ENCODE measurements around the gene SLC52A1. TPM values are rescaled to one million over a fixed set of nuclear protein-coding genes. Genes with fewer than 3 reads are reported as not detected.

The SLC52A1 gene
- polyA plus RNA-seq, result not detected in 2 replicates

DNA sequence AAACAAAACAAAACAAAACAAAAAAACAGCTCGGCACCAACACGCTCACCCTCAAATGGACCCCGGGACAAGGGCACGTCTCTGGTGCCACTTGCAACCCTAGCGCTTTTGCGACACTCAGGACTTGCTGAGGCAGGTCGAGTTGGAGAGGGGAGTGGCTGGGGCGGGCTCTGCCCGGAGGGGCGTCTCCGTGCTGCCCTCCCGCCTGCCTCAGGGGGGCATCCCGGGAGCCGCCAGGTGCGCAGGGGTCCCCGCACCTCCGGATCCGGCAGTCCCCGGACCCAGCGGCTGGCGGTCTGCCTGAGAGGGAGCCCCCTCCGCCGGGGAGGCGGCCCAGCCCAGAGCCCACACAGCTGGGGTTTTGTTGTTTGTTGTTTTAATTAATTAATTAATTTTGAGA, at the start of gene SLC52A1:
Gene SLC52A1 (minus strand): TSS at position 112 of the 400 bp plus-strand sequence. CDS start 820 bp downstream, outside the sequence.

DNA sequence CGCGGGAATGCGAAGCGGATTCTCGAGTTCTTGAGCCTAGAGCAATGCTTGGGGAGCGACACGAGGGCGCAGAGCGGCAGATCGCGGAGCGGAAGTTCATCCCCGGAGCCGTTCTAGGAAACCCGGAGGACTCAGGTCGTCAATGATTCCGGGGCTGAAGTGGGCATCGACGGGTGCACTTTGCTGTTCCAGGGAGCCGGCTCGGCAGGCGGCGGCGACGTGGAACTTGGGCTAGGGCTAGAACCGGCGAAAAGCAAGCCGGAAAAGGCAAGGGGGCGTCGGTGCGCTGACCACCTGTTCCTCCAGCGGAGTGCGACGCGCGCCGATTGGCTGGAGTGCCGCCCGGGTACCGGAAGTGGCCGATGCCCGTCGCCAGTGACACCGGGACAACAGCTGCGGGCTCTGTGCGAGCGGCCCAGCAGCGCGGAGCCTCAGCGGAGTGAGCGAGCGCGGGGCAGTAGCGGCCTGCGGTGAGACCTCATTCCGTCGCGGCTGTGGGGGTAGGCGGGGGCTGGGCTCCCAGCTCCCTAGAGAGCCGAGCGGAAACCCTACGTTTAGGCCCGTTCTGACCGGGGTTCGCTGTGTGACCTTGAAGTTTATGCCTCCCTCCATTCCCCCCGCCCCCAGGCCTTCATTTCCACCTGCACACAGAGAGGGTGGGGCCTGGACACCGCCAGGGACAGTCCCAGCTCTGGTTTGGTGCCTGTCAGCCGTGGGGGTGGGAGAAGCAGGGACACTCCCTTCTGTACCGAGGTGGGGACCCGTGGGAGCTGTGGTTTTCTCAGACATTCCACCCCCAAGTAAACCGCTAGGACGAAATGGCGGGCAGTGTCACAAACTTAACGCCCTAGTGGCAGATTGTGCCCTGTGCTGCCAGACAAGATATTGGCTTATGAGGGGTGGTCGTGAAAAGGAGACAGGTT, 43.1 kb upstream of the SLC52A1 start, which contains the start of gene ZFP3:
Gene ZFP3 (plus strand): TSS at position 362 of the 923 bp plus-strand sequence. CDS start 13,038 bp downstream, outside the sequence.

DNA sequence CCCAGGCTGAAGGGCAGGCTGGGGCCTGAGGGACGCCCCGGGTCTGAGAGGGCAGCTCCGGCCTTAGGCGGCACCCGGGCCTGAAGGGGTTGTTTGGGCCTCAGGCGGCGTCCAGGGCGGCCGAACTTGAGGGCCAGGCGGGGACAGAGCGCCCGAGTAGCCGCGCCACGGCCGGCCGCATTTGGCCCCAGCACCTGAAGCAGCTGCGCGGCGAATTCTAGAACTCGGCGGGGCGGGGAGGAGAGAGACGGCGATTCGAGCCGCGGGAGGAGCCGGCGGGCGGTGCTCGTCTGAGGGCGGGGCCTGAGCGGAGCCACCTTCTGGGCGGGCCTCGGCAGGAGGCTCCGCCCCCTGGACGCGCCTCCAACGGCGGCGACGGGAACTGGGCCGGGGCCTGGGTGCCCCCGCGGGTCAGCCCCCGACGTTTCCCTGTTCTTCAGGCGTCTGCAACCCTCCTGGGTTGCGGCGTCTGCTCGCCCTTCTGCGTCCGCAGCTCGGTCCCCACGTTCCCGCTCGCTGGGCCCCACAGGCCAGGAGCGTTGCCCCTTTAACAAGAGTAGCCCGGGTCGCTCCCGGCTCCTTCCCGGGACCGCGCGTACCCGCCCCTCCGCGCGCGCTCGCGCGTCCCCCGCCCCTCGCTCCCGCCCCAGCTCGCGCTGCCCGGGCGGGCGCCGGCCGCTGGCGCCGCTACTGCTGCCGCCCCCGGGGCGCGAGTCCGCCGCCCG, 37.8 kb downstream of the SLC52A1 start, which contains the start of the genes INCA1 and KIF1C:
Gene INCA1 (minus strand): TSS at position 221 of the 725 bp plus-strand sequence. CDS start 3,085 bp downstream, outside the sequence.
Gene KIF1C (plus strand): TSS at position 649 of the 725 bp plus-strand sequence. CDS start 2,297 bp downstream, outside the sequence.

DNA sequence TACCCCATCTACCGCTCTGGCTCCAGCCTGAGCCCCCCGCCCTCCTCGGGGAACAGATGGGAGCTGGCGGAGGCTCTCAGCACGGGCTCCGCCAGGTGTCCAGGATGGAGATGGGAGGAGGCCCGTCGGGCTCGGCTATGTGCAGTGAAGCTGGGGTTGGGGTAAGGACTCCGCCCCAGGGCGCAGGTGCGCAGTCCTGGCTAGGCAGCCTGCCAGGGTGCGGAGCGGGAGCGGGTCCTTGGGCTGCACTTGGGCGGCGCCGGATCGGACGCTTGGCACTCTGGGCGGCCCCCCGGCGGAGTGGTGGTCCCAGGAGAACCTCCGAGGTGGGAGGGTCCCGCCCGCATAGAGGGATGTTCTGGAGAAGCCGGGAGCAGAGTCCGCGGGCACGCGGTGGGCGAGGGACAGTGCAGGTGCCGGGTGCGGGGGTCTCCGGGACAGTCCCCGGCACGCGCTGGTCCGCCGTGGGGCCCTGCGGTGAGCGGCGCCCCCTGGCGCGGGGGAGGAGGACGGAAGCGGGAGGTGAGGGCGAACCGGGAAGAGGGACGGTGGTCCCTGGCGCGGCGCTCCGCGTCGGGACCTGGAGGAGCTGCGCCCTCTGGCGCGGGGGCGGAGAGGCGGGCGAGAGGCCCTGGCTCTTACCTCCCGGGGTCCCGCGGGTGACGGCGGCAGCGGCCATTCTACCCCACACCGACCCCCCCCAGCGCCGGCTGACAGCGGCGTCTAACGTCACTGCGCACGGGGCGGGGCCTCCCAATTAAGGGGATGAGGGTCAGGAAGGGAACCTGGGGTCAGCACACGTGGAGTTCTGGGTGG, 48.1 kb downstream of the SLC52A1 start, which contains the start of gene CAMTA2:
Gene CAMTA2 (minus strand): TSS at position 725 of the 816 bp plus-strand sequence. CDS start 1,453 bp downstream, outside the sequence.

Other genes starting within 250 kb of the SLC52A1 start
- gene VMO1, start 249.1 kb downstream of the SLC52A1 start, polyA plus RNA-seq, result not detected in 2 replicates
- not detected in 2 replicates for gene GLTPD2, start 246.5 kb downstream of the SLC52A1 start, polyA plus RNA-seq
- gene PSMB6, start 239.3 kb downstream of the SLC52A1 start, polyA plus RNA-seq, result 377 and 424 TPM in 2 replicates
- 1.2 and 1.6 TPM in 2 replicates for gene PLD2, start 228.3 kb downstream of the SLC52A1 start, polyA plus RNA-seq
- gene MINK1, start 202.1 kb downstream of the SLC52A1 start, polyA plus RNA-seq, result 9.8 and 11.1 TPM in 2 replicates
- gene C17orf107, start 135.9 kb downstream of the SLC52A1 start, polyA plus RNA-seq, result 0.75 TPM in 1 of 2 replicates, not detected in the other
- not detected in 2 replicates for gene CHRNE, start 132.3 kb downstream of the SLC52A1 start, polyA plus RNA-seq
- gene GP1BA, start 103.1 kb downstream of the SLC52A1 start, polyA plus RNA-seq, result 0.31 and 0.38 TPM in 2 replicates
- 27.6 and 40.9 TPM in 2 replicates for gene SLC25A11, start 95.4 kb downstream of the SLC52A1 start, polyA plus RNA-seq
- 37.3 and 38.4 TPM in 2 replicates for gene RNF167, start 95.2 kb downstream of the SLC52A1 start, polyA plus RNA-seq
- 35.7 and 55.5 TPM in 2 replicates for gene PFN1, start 86.9 kb downstream of the SLC52A1 start, polyA plus RNA-seq
- 2.1 and 2.4 TPM in 2 replicates for gene ENO3, start 84.3 kb downstream of the SLC52A1 start, polyA plus RNA-seq
- 44.8 and 73.7 TPM in 2 replicates for gene SPAG7, start 67.6 kb downstream of the SLC52A1 start, polyA plus RNA-seq
- 1.0 and 8.4 TPM in 2 replicates for gene CAMTA2, start 47.8 kb downstream of the SLC52A1 start, polyA plus RNA-seq
- gene INCA1, start 37.9 kb downstream of the SLC52A1 start, polyA plus RNA-seq, result 2.1 and 2.5 TPM in 2 replicates
- gene KIF1C, start 37.5 kb downstream of the SLC52A1 start, polyA plus RNA-seq, result 0.38 TPM in 1 of 2 replicates, not detected in the other
- 2.5 and 3.4 TPM in 2 replicates for gene ZFP3, start 43.0 kb upstream of the SLC52A1 start, polyA plus RNA-seq
- gene ZNF232, start 76.5 kb upstream of the SLC52A1 start, polyA plus RNA-seq, result 1.7 TPM in 1 of 2 replicates, not detected in the other
- 1.7 and 2.3 TPM in 2 replicates for gene USP6, start 80.6 kb upstream of the SLC52A1 start, polyA plus RNA-seq
- gene ZNF594, start 156.4 kb upstream of the SLC52A1 start, polyA plus RNA-seq, result 1.7 and 2.5 TPM in 2 replicates
- gene SCIMP, start 199.4 kb upstream of the SLC52A1 start, polyA plus RNA-seq, result not detected in 2 replicates
- 40.1 and 43.7 TPM in 2 replicates for gene RABEP1, start 246.9 kb upstream of the SLC52A1 start, polyA plus RNA-seq